ENCODE measurements around the gene LDLRAP1. TPM values are rescaled to one million over a fixed set of nuclear protein-coding genes. Genes with fewer than 3 reads are reported as not detected.

Gene LDLRAP1
- total and polyA plus RNA-seq, 9 of the 15 experiments (the other 6 are each of a cell fraction or from before 2014, with no cell fraction given) = 0.56 to 29.6 (median 16.2) TPM

DNA sequence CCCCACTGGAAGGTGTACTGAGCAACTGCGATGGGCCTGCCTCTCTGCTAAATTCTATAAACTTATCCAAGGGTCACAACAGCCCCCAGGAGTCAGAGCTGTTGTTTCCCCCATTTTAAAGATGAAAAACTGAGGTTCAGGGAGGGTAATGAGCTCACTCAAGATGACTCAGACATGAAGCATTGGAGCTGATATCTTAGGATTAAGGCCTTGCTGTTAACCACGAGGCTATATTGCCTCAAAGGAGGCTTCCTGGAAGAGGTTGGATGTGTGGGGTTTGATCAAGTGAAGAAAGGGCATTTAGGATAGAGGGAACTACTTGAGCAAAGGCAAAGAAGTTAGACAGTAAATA is 6.7 kb downstream of the LDLRAP1 start (continued):
- TF ChIP-seq ELF1 (tag; IDR thresholded peaks at IDR 0.05) (peak; percentile 2; the same call in 1 of the 2 replicates), MCM3 (IDR thresholded peaks at IDR 0.05) (no peak), EGR1 (conservative IDR thresholded peaks at IDR 0.05) (no peak), SFPQ (IDR thresholded peaks at IDR 0.05; ENCODE audit: low read depth, low read length) (no peak), ZNF140 (CRISPR knock-in tag; IDR thresholded peaks at IDR 0.05) (no peak), COPS2 (conservative IDR thresholded peaks at IDR 0.05) (no peak), PTRF (tag; IDR thresholded peaks at IDR 0.05) (no peak), MTA3 (IDR thresholded peaks at IDR 0.05; ENCODE audit: borderline replicate concordance) (0 out of 2 replicates have a peak, but pooled peaks have one; percentile 12), NEUROD1 (IDR thresholded peaks at IDR 0.05; ENCODE audit: borderline replicate concordance, low read depth, low read length, partially characterized antibody) (no peak), KLF6 (CRISPR knock-in tag; IDR thresholded peaks at IDR 0.05; ENCODE audit: borderline replicate concordance) (no peak), ADNP (tag; IDR thresholded peaks at IDR 0.05) (peak; percentile 88), DDX20 (tag; IDR thresholded peaks at IDR 0.05; ENCODE audit: low read depth) (no peak), GATAD2B (IDR thresholded peaks at IDR 0.05; ENCODE audit: borderline replicate concordance) (no peak), ETV6 (IDR thresholded peaks at IDR 0.05; ENCODE audit: borderline replicate concordance in 1 of 2, low read depth in 2 of 2, low read length in 1 of 2) (no peak; a peak in 1 of 4 replicates), ETV6 (CRISPR knock-in tag; IDR thresholded peaks at IDR 0.05; ENCODE audit: borderline replicate concordance) (no peak), OTX1 (CRISPR knock-in tag; IDR thresholded peaks at IDR 0.05) (no peak), POLR2AphosphoS5 (IDR thresholded peaks at IDR 0.05; ENCODE audit: control insufficient read depth, insufficient read depth, low read depth, low read length) (no peak)
- TF ChIP-seq, protein P1, sequence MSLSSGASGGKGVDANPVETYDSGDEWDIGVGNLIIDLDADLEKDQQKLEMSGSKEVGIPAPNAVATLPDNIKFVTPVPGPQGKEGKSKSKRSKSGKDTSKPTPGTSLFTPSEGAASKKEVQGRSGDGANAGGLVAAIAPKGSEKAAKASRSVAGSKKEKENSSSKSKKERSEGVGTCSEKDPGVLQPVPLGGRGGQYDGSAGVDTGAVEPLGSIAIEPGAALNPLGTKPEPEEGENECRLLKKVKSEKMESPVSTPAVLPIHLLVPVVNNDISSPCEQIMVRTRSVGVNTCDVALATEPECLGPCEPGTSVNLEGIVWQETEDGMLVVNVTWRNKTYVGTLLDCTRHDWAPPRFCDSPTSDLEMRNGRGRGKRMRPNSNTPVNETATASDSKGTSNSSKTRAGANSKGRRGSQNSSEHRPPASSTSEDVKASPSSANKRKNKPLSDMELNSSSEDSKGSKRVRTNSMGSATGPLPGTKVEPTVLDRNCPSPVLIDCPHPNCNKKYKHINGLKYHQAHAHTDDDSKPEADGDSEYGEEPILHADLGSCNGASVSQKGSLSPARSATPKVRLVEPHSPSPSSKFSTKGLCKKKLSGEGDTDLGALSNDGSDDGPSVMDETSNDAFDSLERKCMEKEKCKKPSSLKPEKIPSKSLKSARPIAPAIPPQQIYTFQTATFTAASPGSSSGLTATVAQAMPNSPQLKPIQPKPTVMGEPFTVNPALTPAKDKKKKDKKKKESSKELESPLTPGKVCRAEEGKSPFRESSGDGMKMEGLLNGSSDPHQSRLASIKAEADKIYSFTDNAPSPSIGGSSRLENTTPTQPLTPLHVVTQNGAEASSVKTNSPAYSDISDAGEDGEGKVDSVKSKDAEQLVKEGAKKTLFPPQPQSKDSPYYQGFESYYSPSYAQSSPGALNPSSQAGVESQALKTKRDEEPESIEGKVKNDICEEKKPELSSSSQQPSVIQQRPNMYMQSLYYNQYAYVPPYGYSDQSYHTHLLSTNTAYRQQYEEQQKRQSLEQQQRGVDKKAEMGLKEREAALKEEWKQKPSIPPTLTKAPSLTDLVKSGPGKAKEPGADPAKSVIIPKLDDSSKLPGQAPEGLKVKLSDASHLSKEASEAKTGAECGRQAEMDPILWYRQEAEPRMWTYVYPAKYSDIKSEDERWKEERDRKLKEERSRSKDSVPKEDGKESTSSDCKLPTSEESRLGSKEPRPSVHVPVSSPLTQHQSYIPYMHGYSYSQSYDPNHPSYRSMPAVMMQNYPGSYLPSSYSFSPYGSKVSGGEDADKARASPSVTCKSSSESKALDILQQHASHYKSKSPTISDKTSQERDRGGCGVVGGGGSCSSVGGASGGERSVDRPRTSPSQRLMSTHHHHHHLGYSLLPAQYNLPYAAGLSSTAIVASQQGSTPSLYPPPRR (CRISPR knock-in tag; IDR thresholded peaks at IDR 0.05; ENCODE audit: borderline replicate concordance) = no peak
- TF ChIP-seq, protein P2, sequence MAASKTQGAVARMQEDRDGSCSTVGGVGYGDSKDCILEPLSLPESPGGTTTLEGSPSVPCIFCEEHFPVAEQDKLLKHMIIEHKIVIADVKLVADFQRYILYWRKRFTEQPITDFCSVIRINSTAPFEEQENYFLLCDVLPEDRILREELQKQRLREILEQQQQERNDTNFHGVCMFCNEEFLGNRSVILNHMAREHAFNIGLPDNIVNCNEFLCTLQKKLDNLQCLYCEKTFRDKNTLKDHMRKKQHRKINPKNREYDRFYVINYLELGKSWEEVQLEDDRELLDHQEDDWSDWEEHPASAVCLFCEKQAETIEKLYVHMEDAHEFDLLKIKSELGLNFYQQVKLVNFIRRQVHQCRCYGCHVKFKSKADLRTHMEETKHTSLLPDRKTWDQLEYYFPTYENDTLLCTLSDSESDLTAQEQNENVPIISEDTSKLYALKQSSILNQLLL (CRISPR knock-in tag; IDR thresholded peaks at IDR 0.05; ENCODE audit: borderline replicate concordance) = no peak
- TF ChIP-seq, protein P3, sequence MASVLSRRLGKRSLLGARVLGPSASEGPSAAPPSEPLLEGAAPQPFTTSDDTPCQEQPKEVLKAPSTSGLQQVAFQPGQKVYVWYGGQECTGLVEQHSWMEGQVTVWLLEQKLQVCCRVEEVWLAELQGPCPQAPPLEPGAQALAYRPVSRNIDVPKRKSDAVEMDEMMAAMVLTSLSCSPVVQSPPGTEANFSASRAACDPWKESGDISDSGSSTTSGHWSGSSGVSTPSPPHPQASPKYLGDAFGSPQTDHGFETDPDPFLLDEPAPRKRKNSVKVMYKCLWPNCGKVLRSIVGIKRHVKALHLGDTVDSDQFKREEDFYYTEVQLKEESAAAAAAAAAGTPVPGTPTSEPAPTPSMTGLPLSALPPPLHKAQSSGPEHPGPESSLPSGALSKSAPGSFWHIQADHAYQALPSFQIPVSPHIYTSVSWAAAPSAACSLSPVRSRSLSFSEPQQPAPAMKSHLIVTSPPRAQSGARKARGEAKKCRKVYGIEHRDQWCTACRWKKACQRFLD (CRISPR knock-in tag; IDR thresholded peaks at IDR 0.05) = no peak

All from K562 (cell line).